Body of pancreas (tissue), 4 donors: Measurements from ENCODE around the gene PKD1L1. TPM values are rescaled to one million over a fixed set of nuclear protein-coding genes. Genes with fewer than 3 reads are reported as not detected.

ENCODE experiments used
- ATAC-seq: fragments of 150-250 bp; one replicate; pipeline ENCODE4 v1.9.1; 2016
- DNase-seq, 4 donors: peaks; one replicate each; pipeline ENCODE4 v3.0.0-alpha.2; 2019
- H3K27ac ChIP-seq, 4 donors: fragments of 200-600 bp; sonication (generic); 1 replicate in 3 of 4; 2 replicates in 1 of 4; pipeline versions ENCODE4 v1.5.1 to v1.6.1; 2016 to 2019; ENCODE audit warnings: mild to moderate bottlenecking in 1 of 4, mixed read lengths in 1 of 4, moderate library complexity in 1 of 4
- H3K27me3 ChIP-seq, 2 donors: fragments of 200-600 bp; sonication (generic); one replicate each; pipeline ENCODE4 v1.6.0; 2016; ENCODE audit warnings: mild to moderate bottlenecking in 1 of 2
- H3K36me3 ChIP-seq, 2 donors: fragments of 200-600 bp; sonication (generic); replicated peaks in 1 of 2; 2 replicates each; pipeline ENCODE4 v1.5.1; 2016; ENCODE audit warnings: low read depth in 2 of 2; ENCODE audit not compliant: insufficient read depth in 1 of 2
- H3K4me1 ChIP-seq: fragments of 200-600 bp; sonication (generic); one replicate; pipeline ENCODE4 v1.6.0; 2016
- H3K4me3 ChIP-seq, 2 donors: fragments of 200-600 bp; sonication (generic); 1 replicate in 1 of 2; 2 replicates in 1 of 2; pipeline ENCODE4 v1.5.1; 2016 to 2019
- H3K9me3 ChIP-seq, 3 donors: fragments of 200-600 bp; sonication (generic); 1 replicate in 2 of 3; 2 replicates in 1 of 3; pipeline ENCODE4 v1.5.1; 2016
- POLR2A ChIP-seq, 3 donors: fragments of 450-650 bp; IDR thresholded peaks; one replicate each; pipeline ENCODE4 v1.6.1; 2016; ENCODE audit warnings: antibody characterized with exemption in 3 of 3, mild to moderate bottlenecking in 2 of 3
- WGBS, 2 donors: methylation state at CpG; one replicate each; pipeline ENCODE4 v1.1.5; 2017; 5-methylcytosine and 5-hydroxymethylcytosine counted together
- intact Hi-C: fragments of 100-400 bp; cut with DNase I; formaldehyde crosslinking; loops from one replicate; pipeline ENCODE4 v1.15.1; 2023
- total RNA-seq, 2 donors: library from RNA; depleted of rRNA; stranded (reverse); fragments of >200 nt; gene quantifications; one replicate each; pipeline ENCODE4 v1.1.0, GENCODE V29; 2016
- TF ChIP-seq, protein P1 (sequence below), 7 experiments: fragments of 450-650 bp in 4 of 7; fragments of 200-600 bp in 3 of 7; sonication (generic) in 3 of 7; IDR thresholded peaks; one replicate each; pipeline ENCODE4 v1.5.1; 2016 to 2019; ENCODE audit warnings: antibody characterized with exemption in 7 of 7

PKD1L1 gene
- total RNA-seq, 2 donors from 2014 or later: 0.26 to 4.0 TPM

DNA sequence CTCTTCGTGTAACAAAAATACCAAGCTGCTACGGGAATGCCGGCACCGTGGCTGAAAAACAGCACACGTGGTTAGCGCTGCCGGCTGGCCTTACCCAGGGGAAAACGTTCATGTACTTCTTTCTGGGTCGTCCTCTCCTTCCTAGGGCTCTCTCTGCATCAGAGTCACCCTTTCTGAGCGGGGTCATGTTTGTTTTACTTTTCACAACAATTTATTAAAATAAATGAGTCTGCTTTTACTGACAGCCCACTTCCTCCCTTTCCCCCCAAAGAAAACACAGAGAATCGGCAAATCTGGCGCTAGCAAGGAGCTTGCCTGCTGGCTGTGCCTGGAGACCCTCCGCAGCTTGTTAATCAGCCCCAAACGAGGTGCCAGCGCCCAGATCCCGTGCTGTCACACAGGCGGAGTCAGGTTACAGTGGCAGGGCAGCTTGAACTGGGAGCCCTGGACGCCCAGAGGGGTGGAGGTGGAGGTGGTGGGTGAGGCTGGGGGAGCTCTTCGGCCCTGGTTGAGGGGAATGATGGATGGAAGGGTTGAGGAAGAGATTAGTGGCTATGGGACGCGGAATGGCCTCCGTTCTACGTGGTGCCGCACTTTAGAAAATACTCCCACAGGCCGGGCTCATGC lies 204.2 kb downstream of the PKD1L1 start:
- no peak for DNase-seq
- 46 to 51% methylated on average over 25 of the region's 25 CpGs for WGBS, 2 donors
- intact Hi-C loops: no loop called here
- no peaks in the 10 kb centered on the region for H3K9me3 ChIP-seq
- no peak overlapping the region for H3K27ac ChIP-seq
- peaks cover 3% of the 10 kb centered on the region for H3K4me1 ChIP-seq
- H3K36me3 ChIP-seq: no peaks in the 10 kb centered on the region
- ATAC-seq: no peak
- H3K27me3 ChIP-seq: no peaks in the 10 kb centered on the region
- TF ChIP-seq, protein P1, sequence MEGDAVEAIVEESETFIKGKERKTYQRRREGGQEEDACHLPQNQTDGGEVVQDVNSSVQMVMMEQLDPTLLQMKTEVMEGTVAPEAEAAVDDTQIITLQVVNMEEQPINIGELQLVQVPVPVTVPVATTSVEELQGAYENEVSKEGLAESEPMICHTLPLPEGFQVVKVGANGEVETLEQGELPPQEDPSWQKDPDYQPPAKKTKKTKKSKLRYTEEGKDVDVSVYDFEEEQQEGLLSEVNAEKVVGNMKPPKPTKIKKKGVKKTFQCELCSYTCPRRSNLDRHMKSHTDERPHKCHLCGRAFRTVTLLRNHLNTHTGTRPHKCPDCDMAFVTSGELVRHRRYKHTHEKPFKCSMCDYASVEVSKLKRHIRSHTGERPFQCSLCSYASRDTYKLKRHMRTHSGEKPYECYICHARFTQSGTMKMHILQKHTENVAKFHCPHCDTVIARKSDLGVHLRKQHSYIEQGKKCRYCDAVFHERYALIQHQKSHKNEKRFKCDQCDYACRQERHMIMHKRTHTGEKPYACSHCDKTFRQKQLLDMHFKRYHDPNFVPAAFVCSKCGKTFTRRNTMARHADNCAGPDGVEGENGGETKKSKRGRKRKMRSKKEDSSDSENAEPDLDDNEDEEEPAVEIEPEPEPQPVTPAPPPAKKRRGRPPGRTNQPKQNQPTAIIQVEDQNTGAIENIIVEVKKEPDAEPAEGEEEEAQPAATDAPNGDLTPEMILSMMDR (IDR thresholded peaks at IDR 0.05): no peak
- TF ChIP-seq POLR2A (IDR thresholded peaks at IDR 0.05): no peak
- no peak overlapping the region for H3K4me3 ChIP-seq

DNA sequence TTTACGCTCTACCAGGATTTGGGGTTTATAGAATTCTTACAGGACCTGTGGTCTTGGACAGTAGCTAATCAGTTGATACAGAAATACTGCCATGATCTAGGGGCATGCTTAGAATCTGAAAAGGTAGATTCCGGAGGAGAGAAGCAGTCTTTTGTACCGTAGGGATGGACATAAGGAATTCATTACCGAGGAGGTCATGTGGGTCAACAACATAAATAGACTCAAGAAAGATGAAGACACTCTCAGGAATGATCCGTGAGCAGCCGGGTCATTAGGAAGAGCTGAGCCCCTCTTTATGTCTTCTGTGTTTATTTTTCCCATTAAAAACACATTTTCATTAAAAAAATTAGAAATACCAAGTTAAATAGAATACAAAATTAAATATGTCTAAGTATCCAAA lies 206.3 kb downstream of the PKD1L1 start:
- no peaks in the 10 kb centered on the region for H3K9me3 ChIP-seq
- H3K4me1 ChIP-seq: peaks cover 3% of the 10 kb centered on the region
- TF ChIP-seq POLR2A (IDR thresholded peaks at IDR 0.05): no peak
- TF ChIP-seq, protein P1 (IDR thresholded peaks at IDR 0.05): no peak
- DNase-seq: no peak
- H3K36me3 ChIP-seq: no peaks in the 10 kb centered on the region
- ATAC-seq: no peak
- intact Hi-C loops: no loop called here
- no peaks in the 10 kb centered on the region for H3K27me3 ChIP-seq
- 90 to 92% methylated on average over 6 of the region's 6 CpGs for WGBS, 2 donors
- H3K27ac ChIP-seq: no peak overlapping the region
- no peak overlapping the region for H3K4me3 ChIP-seq

DNA sequence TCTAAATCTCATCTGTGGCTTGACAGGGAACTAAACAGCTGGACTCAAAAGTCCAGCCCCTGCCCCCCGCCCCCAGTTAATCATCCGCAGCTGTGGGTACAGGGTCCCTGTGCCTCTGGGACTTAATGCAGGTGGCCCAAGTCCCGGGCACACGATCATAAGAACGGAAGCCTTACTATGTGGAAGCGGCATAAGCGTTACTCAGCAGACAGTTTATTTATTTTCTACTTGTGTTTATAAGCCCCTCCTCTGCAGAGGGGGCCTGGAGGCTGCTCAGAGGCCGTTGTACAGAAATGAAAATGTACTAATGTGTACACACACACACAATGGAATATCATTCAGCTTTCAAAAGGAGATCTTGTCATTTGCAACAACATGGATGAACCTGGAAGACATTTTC lies 208.4 kb downstream of the PKD1L1 start:
- Histone ChIP-seq H3K9me3 (no peaks in the 10 kb centered on the region), H3K27me3 (no peaks in the 10 kb centered on the region), H3K27ac (no peak overlapping the region), H3K4me1 (peaks cover 3% of the 10 kb centered on the region), H3K4me3 (no peak overlapping the region), H3K36me3 (no peaks in the 10 kb centered on the region)
- DNase-seq: no peak
- no peak for TF ChIP-seq POLR2A (IDR thresholded peaks at IDR 0.05)
- TF ChIP-seq, protein P1 (IDR thresholded peaks at IDR 0.05): no peak
- ATAC-seq: no peak
- WGBS, 2 donors: 74 to 75% methylated on average over 8 of the region's 8 CpGs
- intact Hi-C loops: no loop called here

DNA sequence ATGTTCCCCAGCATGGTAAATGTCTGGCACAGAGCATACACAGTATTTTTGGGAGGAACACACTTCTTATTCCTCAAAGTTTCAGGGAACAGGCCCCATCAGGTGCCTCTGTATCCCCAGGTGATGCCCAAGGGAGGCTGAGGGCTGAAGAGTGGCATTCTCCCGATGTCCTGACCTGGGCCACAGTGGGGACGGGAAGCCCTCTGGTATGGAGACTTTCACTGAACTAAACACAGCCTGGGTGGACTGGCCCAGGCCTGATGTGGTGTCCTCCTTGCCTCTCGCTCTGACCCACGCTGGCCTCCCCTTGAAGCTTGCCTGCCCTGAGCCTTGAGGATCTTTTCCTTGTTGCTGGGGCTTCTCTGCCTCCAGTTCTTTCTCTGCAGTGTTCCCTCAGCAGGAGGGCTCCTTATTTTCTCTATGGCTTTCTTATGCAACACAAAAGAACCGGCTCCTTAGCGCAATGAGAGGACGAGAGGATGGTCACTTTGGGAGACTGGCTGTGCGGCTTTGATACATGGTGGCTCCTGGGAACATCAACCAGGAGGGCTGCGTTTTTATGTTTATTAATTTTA lies 208.9 kb downstream of the PKD1L1 start:
- no peaks in the 10 kb centered on the region for H3K36me3 ChIP-seq
- no peak for ATAC-seq
- 78 to 88% methylated on average over 9 of the region's 9 CpGs for WGBS, 2 donors
- no peak overlapping the region for H3K27ac ChIP-seq
- H3K4me1 ChIP-seq: peaks cover 3% of the 10 kb centered on the region
- no peaks in the 10 kb centered on the region for H3K9me3 ChIP-seq
- TF ChIP-seq POLR2A (IDR thresholded peaks at IDR 0.05): no peak
- TF ChIP-seq, protein P1 (IDR thresholded peaks at IDR 0.05): no peak
- H3K4me3 ChIP-seq: no peak overlapping the region
- no peaks in the 10 kb centered on the region for H3K27me3 ChIP-seq
- no peak for DNase-seq
- intact Hi-C loops: no loop called here
